OCI-LY1 (cell line): ENCODE data around the gene RNGTT.

Source experiments
- H2AFZ ChIP-seq: fragments of 200-600 bp; sonication (generic), shearing (Covaris generic); 2 replicates; pipeline ENCODE4 v1.6.0; 2014; ENCODE audit warnings: antibody characterized with exemption, mild to moderate bottlenecking, low read length
- H3F3A ChIP-seq: fragments of 200-600 bp; sonication (generic), shearing (Covaris generic); 2 replicates; pipeline ENCODE4 v1.6.0; 2014; ENCODE audit warnings: mild to moderate bottlenecking, antibody characterized with exemption, low read length, moderate library complexity; ENCODE audit not compliant: insufficient read depth
- H3K27ac ChIP-seq: fragments of 200-600 bp; sonication (generic); 2 replicates; pipeline ENCODE4 v1.5.1; 2014; ENCODE audit warnings: low read length, mixed run types, mild to moderate bottlenecking, low read depth; ENCODE audit not compliant: poor library complexity, severe bottlenecking
- H3K27me3 ChIP-seq: fragments of 200-600 bp; sonication (generic); 2 replicates; pipeline ENCODE4 v1.6.0; 2014; ENCODE audit warnings: antibody characterized with exemption, mild to moderate bottlenecking, low read length, moderate library complexity; ENCODE audit not compliant: insufficient read depth
- H3K36me3 ChIP-seq: fragments of 200-600 bp; sonication (generic); 2 replicates; pipeline ENCODE4 v1.6.1; 2014; ENCODE audit warnings: mild to moderate bottlenecking, antibody characterized with exemption, low read length, moderate library complexity, mixed read lengths; ENCODE audit not compliant: insufficient read depth
- H3K4me1 ChIP-seq: fragments of 200-600 bp; sonication (generic); 2 replicates; pipeline ENCODE4 v1.5.1; 2014; ENCODE audit warnings: mild to moderate bottlenecking, low read length, moderate library complexity; ENCODE audit not compliant: insufficient read depth, severe bottlenecking
- H3K4me2 ChIP-seq: fragments of 200-600 bp; sonication (generic), shearing (Covaris generic); 2 replicates; pipeline ENCODE4 v1.6.1; 2014; ENCODE audit warnings: low read length
- H3K4me3 ChIP-seq: fragments of 200-600 bp; sonication (generic); 2 replicates; pipeline ENCODE4 v1.5.1; 2014; ENCODE audit warnings: low read length, low read depth, mild to moderate bottlenecking, mixed read lengths; ENCODE audit not compliant: poor library complexity, severe bottlenecking
- H3K79me2 ChIP-seq: fragments of 200-600 bp; shearing (Covaris generic); 2 replicates; pipeline ENCODE4 v1.6.1; 2016; ENCODE audit warnings: mixed run types, low read length, mixed read lengths; ENCODE audit not compliant: insufficient read depth
- H3K9ac ChIP-seq: fragments of 200-600 bp; sonication (generic), shearing (Covaris generic); 2 replicates; pipeline ENCODE4 v1.6.1; 2014; ENCODE audit warnings: mild to moderate bottlenecking, low read length, mixed read lengths
- H3K9me2 ChIP-seq: fragments of 200-600 bp; sonication (generic), shearing (Covaris generic); 2 replicates; pipeline ENCODE4 v1.6.1; 2014; ENCODE audit warnings: low read depth, mild to moderate bottlenecking, low read length, mixed read lengths
- H3K9me3 ChIP-seq: fragments of 200-600 bp; shearing (Covaris generic); 2 replicates; pipeline ENCODE4 v1.6.1; 2014; ENCODE audit warnings: low read length, mixed read lengths
- H4K20me1 ChIP-seq: fragments of 200-600 bp; sonication (generic), shearing (Covaris generic); 2 replicates; pipeline ENCODE4 v1.6.0; 2016; ENCODE audit warnings: mild to moderate bottlenecking, low read length; ENCODE audit not compliant: insufficient read depth
- EZH2 ChIP-seq: fragments of 200-600 bp; sonication (generic), shearing (Covaris generic); IDR thresholded peaks from 2 replicates; pipeline ENCODE4 v1.8.0; 2017; ENCODE audit warnings: borderline replicate concordance, mixed run types, mild to moderate bottlenecking, antibody characterized with exemption, low read length, moderate library complexity, mixed read lengths
- TF ChIP-seq, protein P1 (sequence below): fragments of 200-600 bp; sonication (generic), shearing (Covaris generic); IDR thresholded peaks from 2 replicates; pipeline ENCODE4 v1.5.1; 2017; ENCODE audit warnings: mild to moderate bottlenecking, antibody characterized with exemption, low read length, moderate library complexity, mixed read lengths

RNGTT gene

DNA sequence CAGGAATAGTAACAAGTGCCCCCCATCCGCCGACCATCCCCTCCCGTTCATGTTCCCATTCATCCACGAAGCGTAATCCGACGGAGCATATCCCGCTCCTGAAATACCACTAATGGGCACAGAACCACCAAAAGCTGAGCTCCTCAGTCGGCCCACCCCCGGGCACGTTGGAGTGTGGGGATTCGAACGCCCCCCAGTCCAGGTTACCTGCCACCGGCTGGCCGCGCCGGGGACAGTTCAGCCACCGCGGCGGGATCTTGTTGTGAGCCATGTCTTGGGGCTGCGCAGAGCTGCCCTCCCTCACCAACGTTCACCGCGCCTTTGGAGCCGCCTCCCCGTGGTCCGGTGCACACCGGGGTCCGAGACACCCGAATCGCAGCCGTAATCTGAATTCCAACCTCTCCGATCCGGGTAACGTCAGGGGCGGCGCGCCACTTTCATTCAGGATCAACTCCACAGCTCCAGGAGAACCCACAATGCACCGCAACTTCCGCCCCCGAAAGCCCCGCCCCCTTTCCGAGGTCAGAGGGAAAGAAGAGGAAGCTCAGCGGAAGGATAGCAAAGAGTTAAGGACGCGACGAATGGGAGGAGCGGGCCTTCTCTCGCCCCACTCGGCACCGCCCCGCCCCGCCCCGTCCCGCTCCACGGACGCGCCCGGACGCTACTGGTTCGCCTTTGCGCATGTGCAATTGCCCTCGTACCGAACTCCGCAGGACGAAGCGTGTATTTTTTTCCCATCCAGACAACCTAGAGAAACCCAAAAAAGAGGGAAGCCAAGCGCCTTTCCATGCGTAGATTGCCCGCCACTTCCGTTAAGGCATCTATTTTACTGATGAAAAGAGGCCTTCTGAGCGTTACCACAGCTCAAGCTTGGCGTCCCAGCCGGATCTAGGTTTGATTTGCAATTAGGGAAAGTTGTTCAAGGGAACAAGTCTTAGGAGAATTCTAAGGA lies at the start of gene RNGTT:
Gene RNGTT, minus strand, starts transcription at position 480 of the 952 bp plus-strand sequence. Its CDS starts 209 bp downstream, at position 271.
- Histone ChIP-seq H3K4me3 (peak within 1 kb of the TSS; percentile 80), H3K9me2 (no peaks in the 10 kb centered on the region), H3K79me2 (peaks cover 45% of the 10 kb centered on the region), H3K9me3 (no peaks in the 10 kb centered on the region), H3K36me3 (peaks cover 6% of the 10 kb centered on the region; the same call in 1 of the 2 replicates), H3K27me3 (no peaks in the 10 kb centered on the region), H3K4me1 (peaks cover 22% of the 10 kb centered on the region), H2AFZ (peak within 1 kb of the TSS; percentile 95), H3K9ac (peak within 1 kb of the TSS; percentile 90), H3K4me2 (peak within 1 kb of the TSS; percentile 92), H3K27ac (peak within 1 kb of the TSS; percentile 41), H4K20me1 (no peaks in the 10 kb centered on the region), H3F3A (no peaks in the 10 kb centered on the region)
- no peak for TF ChIP-seq EZH2
- TF ChIP-seq, protein P1, sequence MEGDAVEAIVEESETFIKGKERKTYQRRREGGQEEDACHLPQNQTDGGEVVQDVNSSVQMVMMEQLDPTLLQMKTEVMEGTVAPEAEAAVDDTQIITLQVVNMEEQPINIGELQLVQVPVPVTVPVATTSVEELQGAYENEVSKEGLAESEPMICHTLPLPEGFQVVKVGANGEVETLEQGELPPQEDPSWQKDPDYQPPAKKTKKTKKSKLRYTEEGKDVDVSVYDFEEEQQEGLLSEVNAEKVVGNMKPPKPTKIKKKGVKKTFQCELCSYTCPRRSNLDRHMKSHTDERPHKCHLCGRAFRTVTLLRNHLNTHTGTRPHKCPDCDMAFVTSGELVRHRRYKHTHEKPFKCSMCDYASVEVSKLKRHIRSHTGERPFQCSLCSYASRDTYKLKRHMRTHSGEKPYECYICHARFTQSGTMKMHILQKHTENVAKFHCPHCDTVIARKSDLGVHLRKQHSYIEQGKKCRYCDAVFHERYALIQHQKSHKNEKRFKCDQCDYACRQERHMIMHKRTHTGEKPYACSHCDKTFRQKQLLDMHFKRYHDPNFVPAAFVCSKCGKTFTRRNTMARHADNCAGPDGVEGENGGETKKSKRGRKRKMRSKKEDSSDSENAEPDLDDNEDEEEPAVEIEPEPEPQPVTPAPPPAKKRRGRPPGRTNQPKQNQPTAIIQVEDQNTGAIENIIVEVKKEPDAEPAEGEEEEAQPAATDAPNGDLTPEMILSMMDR = no peak

DNA sequence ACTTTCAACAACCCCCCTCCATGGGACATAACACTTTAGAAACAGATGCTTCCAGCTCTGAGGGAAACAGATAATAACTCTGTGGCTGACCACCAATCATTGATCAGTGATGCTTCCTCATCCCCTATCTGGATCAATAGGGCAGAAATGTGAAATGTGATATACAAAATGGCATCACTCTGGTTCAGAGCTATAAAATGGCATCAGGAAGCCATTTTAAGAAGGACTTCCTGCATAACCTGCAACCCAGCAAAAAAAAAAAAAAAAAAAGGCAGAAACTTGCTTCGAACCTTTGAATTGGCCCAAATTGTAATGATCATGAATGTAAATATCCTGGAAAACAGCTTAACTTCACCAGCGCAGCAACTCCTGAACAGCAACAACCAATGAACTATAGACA lies 48.0 kb upstream of the RNGTT start:
- Histone ChIP-seq H3F3A (no peaks in the 10 kb centered on the region), H4K20me1 (no peaks in the 10 kb centered on the region), H3K4me1 (no peaks in the 10 kb centered on the region), H3K27me3 (no peaks in the 10 kb centered on the region), H3K27ac (no peak overlapping the region), H3K9me2 (no peaks in the 10 kb centered on the region), H3K4me3 (no peak overlapping the region), H3K79me2 (no peaks in the 10 kb centered on the region), H3K4me2 (no peak overlapping the region), H3K9ac (no peak overlapping the region), H3K9me3 (no peaks in the 10 kb centered on the region), H2AFZ (0 out of 2 replicates have a peak overlapping the region, but pooled peaks have one; percentile 32), H3K36me3 (no peaks in the 10 kb centered on the region)
- no peak for TF ChIP-seq EZH2
- TF ChIP-seq, protein P1 = no peak

- Histone ChIP-seq H4K20me1 (no peaks in the 10 kb centered on the region), H3K9ac (no peak overlapping the region)
These were observed 47.4 kb upstream of the RNGTT start for GRCh38 chr6:89010825-89011224.

More at GRCh38 chr6:89010825-89011224, 47.4 kb upstream of the RNGTT start:
- Histone ChIP-seq H3K36me3 (no peaks in the 10 kb centered on the region), H3K27me3 (no peaks in the 10 kb centered on the region), H3K27ac (no peak overlapping the region), H3K4me1 (no peaks in the 10 kb centered on the region), H3K9me2 (no peaks in the 10 kb centered on the region), H3K4me2 (no peak overlapping the region), H3F3A (no peaks in the 10 kb centered on the region), H3K4me3 (no peak overlapping the region), H3K79me2 (no peaks in the 10 kb centered on the region), H2AFZ (no peak overlapping the region), H3K9me3 (no peaks in the 10 kb centered on the region)
- TF ChIP-seq, protein P1 = no peak
- no peak for TF ChIP-seq EZH2
